HepG2 (cell line): ENCODE results near the gene WWC2. TPM values are rescaled to one million over a fixed set of nuclear protein-coding genes. Genes with fewer than 3 reads are reported as not detected.

ENCODE experiments used
- CEBPG ChIP-seq: IDR thresholded peaks from 2 replicates; pipeline ENCODE4 v1.6.1; 2016
- ELF1 ChIP-seq: sonication (generic); formaldehyde crosslinking; IDR thresholded peaks from 2 replicates; pipeline ENCODE4 v1.4.0; 2020; ENCODE audit warnings: missing genetic modification reagents
- FOSL1 ChIP-seq: sonication (generic); formaldehyde crosslinking; IDR thresholded peaks from 2 replicates; pipeline ENCODE4 v1.9.0; 2021; ENCODE audit warnings: missing genetic modification reagents, borderline replicate concordance
- GABPA ChIP-seq, 2 experiments: IDR thresholded peaks; 2 replicates each; pipeline ENCODE4 v1.6.1; 2011 to 2016; ENCODE audit warnings: low read depth in 2 of 2, low read length in 1 of 2, missing biosample characterization in 1 of 2, missing genetic modification characterization in 1 of 2
- IKZF4 ChIP-seq: sonication (generic); formaldehyde crosslinking; IDR thresholded peaks from 2 replicates; pipeline ENCODE4 v1.5.1; 2020; ENCODE audit warnings: borderline replicate concordance, mild to moderate bottlenecking, low read depth, missing genetic modification reagents; ENCODE audit errors: not compliant biosample characterization
- MAF1 ChIP-seq: sonication (generic); formaldehyde crosslinking; IDR thresholded peaks from 2 replicates; pipeline ENCODE4 v1.5.0; 2020; ENCODE audit warnings: missing genetic modification reagents, borderline replicate concordance
- MYC ChIP-seq: sonication (generic); formaldehyde crosslinking; IDR thresholded peaks from 2 replicates; pipeline ENCODE4 v1.9.0; 2021; ENCODE audit warnings: missing genetic modification reagents, borderline replicate concordance
- PHF21A ChIP-seq: sonication (generic); formaldehyde crosslinking; IDR thresholded peaks from 2 replicates; pipeline ENCODE4 v1.5.0; 2020; ENCODE audit warnings: mild to moderate bottlenecking, missing genetic modification reagents
- PPARG ChIP-seq: conservative IDR thresholded peaks from 2 replicates; pipeline ENCODE4 v1.6.1; 2016; ENCODE audit warnings: missing biosample characterization, missing genetic modification reagents
- SNRNP70 ChIP-seq: fragments of 200-400 bp; formaldehyde crosslinking; IDR thresholded peaks from 2 replicates; pipeline ENCODE4 v1.6.1; 2017; ENCODE audit warnings: mild to moderate bottlenecking, low read depth, low read length, moderate library complexity
- STAT5B ChIP-seq: sonication (generic); formaldehyde crosslinking; IDR thresholded peaks from 2 replicates; pipeline ENCODE4 v1.4.0; 2020; ENCODE audit warnings: missing genetic modification reagents
- TARDBP ChIP-seq: sonication (generic); formaldehyde crosslinking; IDR thresholded peaks from 2 replicates; pipeline ENCODE4 v1.8.0; 2022; ENCODE audit warnings: mild to moderate bottlenecking, missing genetic modification reagents
- TCF7 ChIP-seq: sonication (generic); IDR thresholded peaks from 2 replicates; pipeline ENCODE4 v1.6.1; 2016; ENCODE audit warnings: antibody characterized with exemption, low read depth
- ZBTB20 ChIP-seq: sonication (generic); formaldehyde crosslinking; IDR thresholded peaks from 2 replicates; pipeline ENCODE4 v1.8.1; 2023; ENCODE audit warnings: missing genetic modification reagents, low read depth, mild to moderate bottlenecking, borderline replicate concordance
- ZMYM3 ChIP-seq: sonication (generic); formaldehyde crosslinking; IDR thresholded peaks from 2 replicates; pipeline ENCODE4 v1.5.1; 2020; ENCODE audit warnings: mild to moderate bottlenecking, missing genetic modification reagents
- polyA plus RNA-seq, 8 experiments: library from polyadenylated mRNA; depleted of rRNA in 3 of 8; stranded (reverse) in 7 of 8; unstranded in 1 of 8; fragments of >200 nt; fragmentation: Illumina TruSeq in 4 of 8; extraction: Trizol in 4 of 8; gene quantifications; 2 replicates each; pipeline versions ENCODE4 v1.2.1 to v1.2.3, GENCODE V29; 2011 to 2016; ENCODE audit warnings: low read depth in 4 of 8, missing spikeins in 1 of 8, mixed read lengths in 1 of 8; ENCODE audit not compliant: insufficient read depth in 1 of 8
- total RNA-seq, 5 experiments: library from RNA; depleted of rRNA; stranded (reverse); fragments of >200 nt; fragmentation: Illumina TruSeq; extraction: Trizol; gene quantifications; 2 replicates each; pipeline ENCODE4 v1.2.3, GENCODE V29; 2016; ENCODE audit warnings: low read depth in 1 of 5
- TF ChIP-seq, protein P1 (sequence below): sonication (generic); formaldehyde crosslinking; IDR thresholded peaks from 2 replicates; pipeline ENCODE4 v1.5.0; 2020; ENCODE audit warnings: mild to moderate bottlenecking, missing genetic modification reagents
- TF ChIP-seq, protein P2 (sequence below): sonication (generic); formaldehyde crosslinking; IDR thresholded peaks from 2 replicates; pipeline ENCODE4 v1.4.0; 2020; ENCODE audit warnings: missing genetic modification reagents
- TF ChIP-seq, protein P3 (sequence below): sonication (generic); formaldehyde crosslinking; IDR thresholded peaks from 2 replicates; pipeline ENCODE4 v1.4.0; 2020; ENCODE audit warnings: missing genetic modification reagents
- TF ChIP-seq, protein P4 (sequence below): sonication (generic); IDR thresholded peaks from 2 replicates; pipeline ENCODE4 v1.6.1; 2016; ENCODE audit warnings: low read depth, borderline replicate concordance
- TF ChIP-seq, protein P5 (sequence below): sonication (generic); formaldehyde crosslinking; IDR thresholded peaks from 2 replicates; pipeline ENCODE4 v1.5.1; 2020; ENCODE audit warnings: mild to moderate bottlenecking, moderate library complexity, missing genetic modification reagents

The WWC2 gene
- total and polyA plus RNA-seq, 2 of the 13 experiments (the other 11 are each of a cell fraction or from before 2014, with no cell fraction given): 40.0 to 50.1 TPM

DNA sequence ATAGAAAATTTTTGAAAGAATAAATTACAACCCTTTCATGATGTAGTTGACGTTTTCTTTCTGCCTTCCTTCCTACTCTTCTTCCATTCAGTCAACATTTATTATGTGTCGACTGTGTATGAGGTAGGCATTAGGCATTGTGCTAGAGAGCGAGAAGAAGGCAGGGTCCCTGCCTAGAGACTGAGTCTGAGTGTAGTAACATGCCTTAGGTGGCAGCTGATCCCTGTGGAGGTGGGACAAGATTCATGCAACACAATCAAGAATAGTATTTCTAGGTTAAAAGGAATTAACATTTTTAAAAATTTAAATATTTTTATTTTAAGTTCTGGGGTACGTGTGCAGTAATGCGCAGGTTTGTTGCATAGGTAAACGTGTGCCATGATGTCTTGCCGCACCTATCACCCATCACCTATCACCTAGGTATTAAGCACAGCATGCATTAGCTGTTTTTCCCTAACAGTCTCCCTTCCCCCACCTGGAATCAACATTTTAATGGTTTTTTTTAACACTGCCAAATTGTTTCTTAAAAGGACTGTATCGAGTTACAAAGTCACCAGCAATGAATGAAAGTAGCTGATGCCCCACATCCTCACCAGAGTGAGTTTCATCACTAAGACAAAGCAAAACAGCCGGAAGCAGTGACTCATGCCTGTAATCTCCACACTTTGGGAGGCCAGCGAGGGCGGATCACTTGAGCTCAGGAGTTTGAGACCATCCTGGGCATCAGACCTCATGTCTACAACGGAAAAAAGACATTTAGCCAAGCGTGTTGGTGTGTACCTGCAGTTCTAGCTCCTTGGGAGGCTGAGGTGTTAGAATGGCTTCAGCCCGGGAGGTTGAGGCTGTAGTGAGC is 84.0 kb downstream of the WWC2 start (continued):
- TF ChIP-seq, protein P1, sequence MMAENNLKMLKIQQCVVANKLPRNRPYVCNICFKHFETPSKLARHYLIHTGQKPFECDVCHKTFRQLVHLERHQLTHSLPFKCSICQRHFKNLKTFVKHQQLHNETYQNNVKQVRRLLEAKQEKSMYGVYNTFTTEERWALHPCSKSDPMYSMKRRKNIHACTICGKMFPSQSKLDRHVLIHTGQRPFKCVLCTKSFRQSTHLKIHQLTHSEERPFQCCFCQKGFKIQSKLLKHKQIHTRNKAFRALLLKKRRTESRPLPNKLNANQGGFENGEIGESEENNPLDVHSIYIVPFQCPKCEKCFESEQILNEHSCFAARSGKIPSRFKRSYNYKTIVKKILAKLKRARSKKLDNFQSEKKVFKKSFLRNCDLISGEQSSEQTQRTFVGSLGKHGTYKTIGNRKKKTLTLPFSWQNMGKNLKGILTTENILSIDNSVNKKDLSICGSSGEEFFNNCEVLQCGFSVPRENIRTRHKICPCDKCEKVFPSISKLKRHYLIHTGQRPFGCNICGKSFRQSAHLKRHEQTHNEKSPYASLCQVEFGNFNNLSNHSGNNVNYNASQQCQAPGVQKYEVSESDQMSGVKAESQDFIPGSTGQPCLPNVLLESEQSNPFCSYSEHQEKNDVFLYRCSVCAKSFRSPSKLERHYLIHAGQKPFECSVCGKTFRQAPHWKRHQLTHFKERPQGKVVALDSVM (CRISPR knock-in tag): 0 out of 2 replicates have a peak, but pooled peaks have one; percentile 26
- TF ChIP-seq, protein P2, sequence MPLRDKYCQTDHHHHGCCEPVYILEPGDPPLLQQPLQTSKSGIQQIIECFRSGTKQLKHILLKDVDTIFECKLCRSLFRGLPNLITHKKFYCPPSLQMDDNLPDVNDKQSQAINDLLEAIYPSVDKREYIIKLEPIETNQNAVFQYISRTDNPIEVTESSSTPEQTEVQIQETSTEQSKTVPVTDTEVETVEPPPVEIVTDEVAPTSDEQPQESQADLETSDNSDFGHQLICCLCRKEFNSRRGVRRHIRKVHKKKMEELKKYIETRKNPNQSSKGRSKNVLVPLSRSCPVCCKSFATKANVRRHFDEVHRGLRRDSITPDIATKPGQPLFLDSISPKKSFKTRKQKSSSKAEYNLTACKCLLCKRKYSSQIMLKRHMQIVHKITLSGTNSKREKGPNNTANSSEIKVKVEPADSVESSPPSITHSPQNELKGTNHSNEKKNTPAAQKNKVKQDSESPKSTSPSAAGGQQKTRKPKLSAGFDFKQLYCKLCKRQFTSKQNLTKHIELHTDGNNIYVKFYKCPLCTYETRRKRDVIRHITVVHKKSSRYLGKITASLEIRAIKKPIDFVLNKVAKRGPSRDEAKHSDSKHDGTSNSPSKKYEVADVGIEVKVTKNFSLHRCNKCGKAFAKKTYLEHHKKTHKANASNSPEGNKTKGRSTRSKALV (CRISPR knock-in tag): no peak
- TF ChIP-seq STAT5B (no peak), SNRNP70 (no peak), GABPA (IDR thresholded peaks at IDR 0.05; ENCODE audit: low read depth, low read length) (no peak), GABPA (CRISPR knock-in tag; IDR thresholded peaks at IDR 0.05; ENCODE audit: low read depth) (peak; percentile 73), TCF7 (peak; percentile 49; the same call in 1 of the 2 replicates), ZMYM3 (CRISPR knock-in tag) (no peak), ZBTB20 (no peak), TARDBP (CRISPR knock-in tag) (peak; percentile 35; the same call in 1 of the 2 replicates), PPARG (CRISPR knock-in tag) (0 out of 2 replicates have a peak, but pooled peaks have one; percentile 15), CEBPG (peak; percentile 81), MAF1 (CRISPR knock-in tag) (no peak), MYC (CRISPR knock-in tag) (peak; percentile 22; the same call in 1 of the 2 replicates), ELF1 (CRISPR knock-in tag) (0 out of 2 replicates have a peak, but pooled peaks have one; percentile 36), PHF21A (CRISPR knock-in tag) (no peak), IKZF4 (no peak), FOSL1 (CRISPR knock-in tag) (peak; percentile 94)
- TF ChIP-seq, protein P3, sequence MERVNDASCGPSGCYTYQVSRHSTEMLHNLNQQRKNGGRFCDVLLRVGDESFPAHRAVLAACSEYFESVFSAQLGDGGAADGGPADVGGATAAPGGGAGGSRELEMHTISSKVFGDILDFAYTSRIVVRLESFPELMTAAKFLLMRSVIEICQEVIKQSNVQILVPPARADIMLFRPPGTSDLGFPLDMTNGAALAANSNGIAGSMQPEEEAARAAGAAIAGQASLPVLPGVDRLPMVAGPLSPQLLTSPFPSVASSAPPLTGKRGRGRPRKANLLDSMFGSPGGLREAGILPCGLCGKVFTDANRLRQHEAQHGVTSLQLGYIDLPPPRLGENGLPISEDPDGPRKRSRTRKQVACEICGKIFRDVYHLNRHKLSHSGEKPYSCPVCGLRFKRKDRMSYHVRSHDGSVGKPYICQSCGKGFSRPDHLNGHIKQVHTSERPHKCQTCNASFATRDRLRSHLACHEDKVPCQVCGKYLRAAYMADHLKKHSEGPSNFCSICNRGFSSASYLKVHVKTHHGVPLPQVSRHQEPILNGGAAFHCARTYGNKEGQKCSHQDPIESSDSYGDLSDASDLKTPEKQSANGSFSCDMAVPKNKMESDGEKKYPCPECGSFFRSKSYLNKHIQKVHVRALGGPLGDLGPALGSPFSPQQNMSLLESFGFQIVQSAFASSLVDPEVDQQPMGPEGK (CRISPR knock-in tag): no peak
- TF ChIP-seq, protein P4, sequence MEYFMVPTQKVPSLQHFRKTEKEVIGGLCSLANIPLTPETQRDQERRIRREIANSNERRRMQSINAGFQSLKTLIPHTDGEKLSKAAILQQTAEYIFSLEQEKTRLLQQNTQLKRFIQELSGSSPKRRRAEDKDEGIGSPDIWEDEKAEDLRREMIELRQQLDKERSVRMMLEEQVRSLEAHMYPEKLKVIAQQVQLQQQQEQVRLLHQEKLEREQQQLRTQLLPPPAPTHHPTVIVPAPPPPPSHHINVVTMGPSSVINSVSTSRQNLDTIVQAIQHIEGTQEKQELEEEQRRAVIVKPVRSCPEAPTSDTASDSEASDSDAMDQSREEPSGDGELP: no peak
- TF ChIP-seq, protein P5, sequence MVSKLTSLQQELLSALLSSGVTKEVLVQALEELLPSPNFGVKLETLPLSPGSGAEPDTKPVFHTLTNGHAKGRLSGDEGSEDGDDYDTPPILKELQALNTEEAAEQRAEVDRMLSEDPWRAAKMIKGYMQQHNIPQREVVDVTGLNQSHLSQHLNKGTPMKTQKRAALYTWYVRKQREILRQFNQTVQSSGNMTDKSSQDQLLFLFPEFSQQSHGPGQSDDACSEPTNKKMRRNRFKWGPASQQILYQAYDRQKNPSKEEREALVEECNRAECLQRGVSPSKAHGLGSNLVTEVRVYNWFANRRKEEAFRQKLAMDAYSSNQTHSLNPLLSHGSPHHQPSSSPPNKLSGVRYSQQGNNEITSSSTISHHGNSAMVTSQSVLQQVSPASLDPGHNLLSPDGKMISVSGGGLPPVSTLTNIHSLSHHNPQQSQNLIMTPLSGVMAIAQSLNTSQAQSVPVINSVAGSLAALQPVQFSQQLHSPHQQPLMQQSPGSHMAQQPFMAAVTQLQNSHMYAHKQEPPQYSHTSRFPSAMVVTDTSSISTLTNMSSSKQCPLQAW (CRISPR knock-in tag): no peak
